A673 (cell line): ENCODE results near the gene NR6A1. TPM values are rescaled to one million over a fixed set of nuclear protein-coding genes. Genes with fewer than 3 reads are reported as not detected.

Source experiments
- BruUV-seq: library from RNA; stranded (reverse); fragments of 400-500 nt; replicated peaks from 2 replicates; lab custom pipeline; 2021; lab: Mats Ljungman, UMichigan
- CTCF ChIA-PET: fragments of 300-600 bp; sonication (Branson Sonifier 250); formaldehyde crosslinking; loops from one replicate; lab custom pipeline; 2022; ENCODE audit warnings: antibody characterized with exemption; lab: Charles Lee
- POLR2A ChIA-PET: fragments of 300-600 bp; sonication (Branson Sonifier 250); formaldehyde crosslinking; loops from one replicate; lab custom pipeline; 2022; ENCODE audit warnings: antibody characterized with exemption; ENCODE audit not compliant: low non-redundant PET; lab: Charles Lee
- DNase-seq: peaks from one replicate; pipeline ENCODE4 v3.0.0-alpha.2; 2015; ENCODE audit warnings: low spot score
- H3K27ac ChIP-seq: fragments of 200-600 bp; sonication (generic); 2 replicates; pipeline ENCODE4 v1.5.1; 2016; ENCODE audit warnings: mixed run types, low read depth, mild to moderate bottlenecking, mixed read lengths, antibody characterized with exemption, low read length; ENCODE audit not compliant: poor library complexity, severe bottlenecking
- H3K27me3 ChIP-seq: fragments of 200-600 bp; sonication (generic); replicated peaks from 2 replicates; pipeline ENCODE4 v1.6.1; 2017; ENCODE audit warnings: mixed run types, low read depth, mild to moderate bottlenecking, mixed read lengths, antibody characterized with exemption, low read length; ENCODE audit not compliant: insufficient read depth, poor library complexity
- H3K36me3 ChIP-seq: fragments of 200-600 bp; sonication (generic); 2 replicates; pipeline ENCODE4 v1.6.1; 2016; ENCODE audit warnings: mixed run types, mild to moderate bottlenecking, mixed read lengths, antibody characterized with exemption, low read length; ENCODE audit not compliant: insufficient read depth, poor library complexity, severe bottlenecking
- H3K4me1 ChIP-seq: fragments of 200-600 bp; sonication (generic); 2 replicates; pipeline ENCODE4 v1.6.1; 2017; ENCODE audit warnings: mixed run types, mild to moderate bottlenecking, mixed read lengths, antibody characterized with exemption, low read length; ENCODE audit not compliant: insufficient read depth, poor library complexity, severe bottlenecking
- H3K4me3 ChIP-seq: fragments of 200-600 bp; sonication (generic); 2 replicates; pipeline ENCODE4 v1.5.1; 2016; ENCODE audit warnings: low read depth, mixed run types, mild to moderate bottlenecking, mixed read lengths, low read length; ENCODE audit not compliant: poor library complexity, severe bottlenecking
- H3K9me3 ChIP-seq: fragments of 200-600 bp; sonication (generic); 2 replicates; pipeline ENCODE4 v1.6.1; 2016; ENCODE audit warnings: mixed run types, low read depth, mild to moderate bottlenecking, mixed read lengths, antibody characterized with exemption, low read length; ENCODE audit not compliant: poor library complexity, severe bottlenecking
- EZH2 ChIP-seq: fragments of 200-600 bp; sonication (generic); IDR thresholded peaks from 2 replicates; pipeline ENCODE4 v1.6.1; 2017; ENCODE audit warnings: borderline replicate concordance, low read depth, mild to moderate bottlenecking, mixed read lengths, antibody characterized with exemption, low read length; ENCODE audit not compliant: poor library complexity, severe bottlenecking
- intact Hi-C: fragments of 100-400 bp; cut with micrococcal nuclease; formaldehyde crosslinking; loops from one replicate; pipeline ENCODE4 v1.10.0; 2022; ENCODE audit not compliant: unreplicated experiment
- total RNA-seq: library from RNA; stranded (reverse); gene quantifications from 2 replicates; pipeline ENCODE4 v1.2.3, GENCODE V29; 2021
- TF ChIP-seq, protein P1 (sequence below): fragments of 300-800, 200-600 bp; sonication (generic); conservative IDR thresholded peaks from 2 replicates; pipeline ENCODE4 v1.5.1; 2017; ENCODE audit warnings: low read depth, mild to moderate bottlenecking, antibody characterized with exemption, low read length, moderate library complexity, mixed read lengths

The NR6A1 gene
- total RNA-seq, 1 experiment from 2014 or later, result 5.3 TPM

DNA sequence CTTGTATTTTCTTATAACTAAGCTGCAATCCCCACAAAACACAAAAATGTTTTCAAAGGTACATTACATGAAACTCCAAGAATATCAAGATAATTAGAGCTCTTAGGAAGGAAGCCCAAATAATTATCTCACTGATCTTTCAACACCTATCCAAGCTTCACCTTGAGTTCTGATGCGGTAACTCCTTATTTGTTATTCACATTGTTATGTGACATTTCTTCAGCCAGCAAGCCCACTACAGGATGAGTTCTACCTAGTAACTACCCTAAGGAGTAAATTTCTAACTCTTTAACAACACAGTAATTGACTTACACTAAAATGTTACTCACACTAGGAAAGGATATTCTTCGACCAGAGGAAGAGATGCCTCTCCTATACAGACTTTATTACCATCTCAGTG lies 9.9 kb downstream of the NR6A1 start:
- Histone ChIP-seq H3K27me3 (no peaks in the 10 kb centered on the region), H3K36me3 (no peaks in the 10 kb centered on the region), H3K4me3 (no peak overlapping the region), H3K4me1 (peaks cover 64% of the 10 kb centered on the region), H3K27ac (no peak overlapping the region), H3K9me3 (no peaks in the 10 kb centered on the region)
- TF ChIP-seq, protein P1, sequence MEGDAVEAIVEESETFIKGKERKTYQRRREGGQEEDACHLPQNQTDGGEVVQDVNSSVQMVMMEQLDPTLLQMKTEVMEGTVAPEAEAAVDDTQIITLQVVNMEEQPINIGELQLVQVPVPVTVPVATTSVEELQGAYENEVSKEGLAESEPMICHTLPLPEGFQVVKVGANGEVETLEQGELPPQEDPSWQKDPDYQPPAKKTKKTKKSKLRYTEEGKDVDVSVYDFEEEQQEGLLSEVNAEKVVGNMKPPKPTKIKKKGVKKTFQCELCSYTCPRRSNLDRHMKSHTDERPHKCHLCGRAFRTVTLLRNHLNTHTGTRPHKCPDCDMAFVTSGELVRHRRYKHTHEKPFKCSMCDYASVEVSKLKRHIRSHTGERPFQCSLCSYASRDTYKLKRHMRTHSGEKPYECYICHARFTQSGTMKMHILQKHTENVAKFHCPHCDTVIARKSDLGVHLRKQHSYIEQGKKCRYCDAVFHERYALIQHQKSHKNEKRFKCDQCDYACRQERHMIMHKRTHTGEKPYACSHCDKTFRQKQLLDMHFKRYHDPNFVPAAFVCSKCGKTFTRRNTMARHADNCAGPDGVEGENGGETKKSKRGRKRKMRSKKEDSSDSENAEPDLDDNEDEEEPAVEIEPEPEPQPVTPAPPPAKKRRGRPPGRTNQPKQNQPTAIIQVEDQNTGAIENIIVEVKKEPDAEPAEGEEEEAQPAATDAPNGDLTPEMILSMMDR, result no peak
- TF ChIP-seq EZH2, result no peak
- no peak for DNase-seq
- BruUV-seq, result no TSS peak
- ChIA-PET CTCF (no interaction called here), POLR2A (interaction anchor here (0.6 kb wide), 1 partner anchor 104 kb away, joined by 3 read pairs; no protein-coding TSS in a partner anchor)
- intact Hi-C loops, result loop anchor here (10.0 kb wide), 1 partner anchor 346 kb away; the partner anchor contains the start of gene PSMB7

DNA sequence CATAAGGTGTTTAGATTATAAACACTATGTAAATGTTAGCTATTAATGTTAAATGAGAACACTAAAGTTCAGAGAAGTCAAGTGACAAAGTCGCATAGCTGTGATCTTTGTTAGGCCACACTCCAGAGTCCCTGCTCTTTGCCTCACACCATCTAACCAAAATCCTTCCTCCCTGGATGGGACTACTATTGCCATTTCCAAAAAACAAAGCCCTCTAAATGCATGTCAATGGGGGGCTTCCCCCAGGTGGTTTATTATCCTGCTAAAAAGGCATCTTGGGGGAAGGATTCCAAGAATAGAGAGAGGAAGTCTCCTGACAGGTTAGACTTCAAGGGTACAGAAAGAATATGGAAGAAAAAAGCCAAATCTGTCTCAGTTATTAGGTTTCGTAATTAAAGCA lies 10.4 kb downstream of the NR6A1 start:
- CTCF ChIA-PET, result no interaction called here
- BruUV-seq, result no TSS peak
- POLR2A ChIA-PET, result interaction anchor here (0.6 kb wide), 1 partner anchor 105 kb away, joined by 3 read pairs; no protein-coding TSS in a partner anchor
- Histone ChIP-seq H3K4me1 (peaks cover 67% of the 10 kb centered on the region), H3K4me3 (no peak overlapping the region), H3K9me3 (no peaks in the 10 kb centered on the region), H3K27ac (no peak overlapping the region), H3K36me3 (no peaks in the 10 kb centered on the region), H3K27me3 (no peaks in the 10 kb centered on the region)
- DNase-seq, result no peak
- TF ChIP-seq, protein P1, result no peak
- TF ChIP-seq EZH2, result no peak
- intact Hi-C loops, result loop anchor here (10.0 kb wide), 1 partner anchor 346 kb away; the partner anchor contains the start of gene PSMB7

DNA sequence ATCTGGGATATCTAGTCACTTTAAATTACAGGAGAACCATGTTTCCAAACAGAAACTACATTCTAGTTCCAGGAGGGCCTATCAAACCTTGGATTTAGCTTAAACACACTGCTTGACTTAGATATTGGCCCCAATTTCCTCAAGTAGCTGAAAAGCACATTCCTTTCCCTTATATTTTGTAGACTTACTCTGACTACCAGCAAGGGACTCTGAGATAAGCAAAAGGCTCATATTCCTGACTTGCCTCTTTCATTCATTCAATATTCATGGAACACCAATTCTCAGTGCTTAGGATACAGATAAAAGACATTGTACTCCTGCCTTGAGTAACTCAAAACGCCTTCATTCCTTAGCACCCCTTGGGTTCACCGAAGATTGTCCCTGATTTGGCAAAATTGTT lies 11.8 kb downstream of the NR6A1 start:
- no peak overlapping the region for H3K4me3 ChIP-seq
- H3K4me1 ChIP-seq, result peaks cover 69% of the 10 kb centered on the region
- H3K36me3 ChIP-seq, result no peaks in the 10 kb centered on the region
- H3K9me3 ChIP-seq, result no peaks in the 10 kb centered on the region
- BruUV-seq, result no TSS peak
- POLR2A ChIA-PET, result no interaction called here
- H3K27me3 ChIP-seq, result no peaks in the 10 kb centered on the region
- peak overlapping the region; percentile 30 for H3K27ac ChIP-seq
- DNase-seq, result no peak
- intact Hi-C loops, result loop anchor here (5.0 kb wide), 1 partner anchor 207 kb away; no protein-coding TSS in a partner anchor
- no peak for TF ChIP-seq EZH2
- TF ChIP-seq, protein P1, result no peak
- CTCF ChIA-PET, result interaction anchor here (0.6 kb wide), 1 partner anchor 13 kb away, joined by 5 read pairs; no protein-coding TSS in a partner anchor
